ENCODE results near the gene SRSF11.

GRCh38 chr1:70228670-70229069 lies 7.5 kb downstream of the SRSF11 start:
- no peak for TF ChIP-seq CTCF (conservative IDR thresholded peaks at IDR 0.05; ENCODE audit: low read depth, low read length)
- no peak for TF ChIP-seq EZH2phosphoT487 (IDR thresholded peaks at IDR 0.05; ENCODE audit: borderline replicate concordance, low read length)
- no peak for TF ChIP-seq EZH2 (IDR thresholded peaks at IDR 0.05; ENCODE audit: low read length, unreplicated experiment)

Measured in PC-3 (cell line).